GF-D8 (cell line): ENCODE results near the gene BCAS4.
"Not testable (repeated sequence)": the region's sequence is repeated elsewhere in the genome, so short reads cannot be mapped to it uniquely, and the experiment has no call there.

Experiments used
- DNase-seq: peaks from one replicate; lab custom pipeline; 2025; lab: John Stamatoyannopoulos, UW

Gene BCAS4

GRCh38 chr20:50771419-50772080, 23.3 kb upstream of the BCAS4 start:
- not testable (repeated sequence) for DNase-seq

GRCh38 chr20:50772420-50773185, 22.3 kb upstream of the BCAS4 start:
- no peak for DNase-seq

- no peak for DNase-seq
These were observed 20.3 kb upstream of the BCAS4 start for GRCh38 chr20:50774515-50774914.

- no peak for DNase-seq
These were observed 18.6 kb upstream of the BCAS4 start for GRCh38 chr20:50776122-50776817.

- DNase-seq, result no peak
These were observed 17.5 kb upstream of the BCAS4 start for GRCh38 chr20:50777373-50777772.

GRCh38 chr20:50778994-50779393, 15.9 kb upstream of the BCAS4 start:
- DNase-seq, result not testable (repeated sequence)

GRCh38 chr20:50783390-50783789, 11.5 kb upstream of the BCAS4 start:
- DNase-seq, result no peak

GRCh38 chr20:50783903-50784302, 11.0 kb upstream of the BCAS4 start:
- DNase-seq, result no peak

- DNase-seq, result no peak
These were observed 10.4 kb upstream of the BCAS4 start for GRCh38 chr20:50784464-50784863.

- DNase-seq, result no peak
These were observed 8.2 kb upstream of the BCAS4 start for GRCh38 chr20:50786703-50787102.

GRCh38 chr20:50787181-50787580, 7.7 kb upstream of the BCAS4 start:
- no peak for DNase-seq

- peak; percentile 58 for DNase-seq
These were observed 6.5 kb upstream of the BCAS4 start for GRCh38 chr20:50788045-50788991.

- DNase-seq, result no peak
These were observed 4.8 kb upstream of the BCAS4 start for GRCh38 chr20:50789968-50790650.

- DNase-seq, result peak; percentile 38
These were observed 4.1 kb upstream of the BCAS4 start for GRCh38 chr20:50790651-50791277.

GRCh38 chr20:50792708-50793574, 1.9 kb upstream of the BCAS4 start:
- no peak for DNase-seq

- not testable (repeated sequence) for DNase-seq
These were observed 1.3 kb upstream of the BCAS4 start for GRCh38 chr20:50793575-50794016.

GRCh38 chr20:50794181-50794845, 548 bp upstream of the BCAS4 start:
- peak; percentile 18 for DNase-seq

- no peak for DNase-seq
These were observed 2.3 kb downstream of the BCAS4 start for GRCh38 chr20:50797142-50797541.

- DNase-seq, result no peak
These were observed 3.8 kb downstream of the BCAS4 start for GRCh38 chr20:50798650-50799049.
